ENCODE measurements around the gene CASP10.
A peak's percentile ranks its signal among the peaks of the same experiment; 100 is the strongest.

CASP10 gene

DNA sequence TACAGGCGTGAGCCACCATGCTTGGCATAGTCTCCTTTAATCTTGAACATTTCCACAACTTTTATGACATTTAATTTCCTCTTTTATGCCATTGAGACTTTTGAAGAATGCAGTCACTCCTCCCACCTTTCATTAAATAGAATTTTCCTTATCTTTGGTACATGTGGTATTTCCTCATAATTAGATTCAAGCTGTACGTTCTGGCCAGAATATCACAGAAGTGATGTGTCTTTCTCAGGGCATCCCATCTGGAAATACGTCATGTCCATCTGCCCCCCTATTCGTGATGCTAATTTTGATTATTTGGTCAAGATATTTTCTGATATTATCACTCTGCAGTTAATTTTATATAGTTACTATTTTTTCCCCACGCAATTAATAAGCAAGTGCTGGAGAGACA, 16.9 kb downstream of the CASP10 start:
- no peaks in the 10 kb centered on the region for H3K9me3 Mint-ChIP-seq
- H3K36me3 Mint-ChIP-seq (ENCODE audit: low read depth): peaks cover 39% of the 10 kb centered on the region
- H3K27me3 Mint-ChIP-seq (ENCODE audit: low read depth): no peaks in the 10 kb centered on the region
- no peak overlapping the region for H3K27ac Mint-ChIP-seq
- H3K4me1 Mint-ChIP-seq (ENCODE audit: low read depth): peaks cover 22% of the 10 kb centered on the region
- H3K4me3 Mint-ChIP-seq: no peak overlapping the region

GRCh38 chr2:201200345-201200744, 17.4 kb downstream of the CASP10 start:
- Mint-ChIP-seq H3K27me3 (ENCODE audit: low read depth) (no peaks in the 10 kb centered on the region), H3K4me3 (no peak overlapping the region), H3K27ac (no peak overlapping the region), H3K36me3 (ENCODE audit: low read depth) (peaks cover 37% of the 10 kb centered on the region), H3K4me1 (ENCODE audit: low read depth) (peaks cover 23% of the 10 kb centered on the region), H3K9me3 (no peaks in the 10 kb centered on the region)

DNA sequence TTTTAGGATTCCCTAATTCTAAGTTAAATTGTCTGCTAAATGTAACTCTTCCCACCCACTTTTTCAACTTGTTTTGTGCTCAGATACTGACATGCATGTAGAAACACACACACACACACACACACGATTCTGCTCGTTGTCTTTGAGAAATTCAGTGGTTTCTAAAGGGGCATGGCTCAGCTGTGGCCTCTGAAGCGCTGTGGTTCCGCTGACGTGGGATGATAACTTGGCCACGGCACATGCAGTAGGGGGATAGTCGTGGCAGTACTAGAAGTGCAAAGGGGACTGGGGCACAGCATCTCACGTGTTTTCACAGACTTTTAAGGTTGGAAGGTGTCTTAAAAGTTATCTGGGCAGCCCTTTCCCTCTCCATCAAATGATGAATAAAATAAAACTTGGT, 18.4 kb downstream of the CASP10 start:
- Mint-ChIP-seq H3K36me3 (ENCODE audit: low read depth) (peaks cover 32% of the 10 kb centered on the region), H3K9me3 (no peaks in the 10 kb centered on the region), H3K27ac (no peak overlapping the region), H3K4me3 (no peak overlapping the region), H3K27me3 (ENCODE audit: low read depth) (no peaks in the 10 kb centered on the region), H3K4me1 (ENCODE audit: low read depth) (peaks cover 22% of the 10 kb centered on the region)

- Mint-ChIP-seq H3K27ac (no peak overlapping the region), H3K27me3 (ENCODE audit: low read depth) (no peaks in the 10 kb centered on the region), H3K9me3 (no peaks in the 10 kb centered on the region), H3K4me1 (ENCODE audit: low read depth) (peaks cover 17% of the 10 kb centered on the region), H3K4me3 (no peak overlapping the region), H3K36me3 (ENCODE audit: low read depth) (peaks cover 33% of the 10 kb centered on the region)
Measured at GRCh38 chr2:201203916-201204654, 21.1 kb downstream of the CASP10 start.

GRCh38 chr2:201204655-201205514, 21.9 kb downstream of the CASP10 start:
- Mint-ChIP-seq H3K4me1 (ENCODE audit: low read depth) (peaks cover 17% of the 10 kb centered on the region), H3K4me3 (no peak overlapping the region), H3K9me3 (no peaks in the 10 kb centered on the region), H3K36me3 (ENCODE audit: low read depth) (peaks cover 38% of the 10 kb centered on the region), H3K27me3 (ENCODE audit: low read depth) (no peaks in the 10 kb centered on the region), H3K27ac (no peak overlapping the region)

GRCh38 chr2:201205515-201205849, 22.5 kb downstream of the CASP10 start:
- H3K27ac Mint-ChIP-seq: no peak overlapping the region
- peaks cover 17% of the 10 kb centered on the region for H3K4me1 Mint-ChIP-seq (ENCODE audit: low read depth)
- no peaks in the 10 kb centered on the region for H3K9me3 Mint-ChIP-seq
- H3K36me3 Mint-ChIP-seq (ENCODE audit: low read depth): peaks cover 39% of the 10 kb centered on the region
- H3K27me3 Mint-ChIP-seq (ENCODE audit: low read depth): no peaks in the 10 kb centered on the region
- H3K4me3 Mint-ChIP-seq: no peak overlapping the region

DNA sequence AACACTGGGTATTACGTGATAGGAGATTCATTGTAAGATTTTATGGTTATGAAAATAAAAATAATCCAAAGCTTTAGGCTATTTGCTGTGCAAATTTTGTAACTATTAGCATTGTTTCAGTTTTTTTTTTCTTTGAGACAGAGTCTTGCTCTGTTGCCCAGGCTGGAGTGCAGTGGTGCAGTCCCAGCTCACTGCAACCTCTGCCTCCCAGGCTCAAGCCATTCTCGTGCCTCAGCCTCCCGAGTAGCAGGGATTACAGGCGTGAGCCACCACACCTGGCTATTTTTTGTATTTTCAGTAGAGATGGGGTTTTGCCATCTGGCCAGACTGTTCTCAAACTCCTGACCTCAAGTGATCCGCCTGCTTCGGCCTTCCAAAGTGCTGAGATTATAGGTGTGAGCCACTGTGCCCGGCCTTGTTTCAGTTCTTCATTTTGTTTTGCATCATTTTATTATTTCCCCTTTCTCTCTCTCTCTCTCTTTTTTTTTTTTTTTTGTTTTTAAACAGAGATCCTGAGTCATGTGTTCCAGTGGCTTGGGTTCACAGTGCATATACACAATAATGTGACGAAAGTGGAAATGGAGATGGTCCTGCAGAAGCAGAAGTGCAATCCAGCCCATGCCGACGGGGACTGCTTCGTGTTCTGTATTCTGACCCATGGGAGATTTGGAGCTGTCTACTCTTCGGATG, 25.8 kb downstream of the CASP10 start:
- Mint-ChIP-seq H3K4me3 (no peak overlapping the region), H3K27ac (no peak overlapping the region), H3K36me3 (ENCODE audit: low read depth) (peaks cover 42% of the 10 kb centered on the region), H3K4me1 (ENCODE audit: low read depth) (peaks cover 16% of the 10 kb centered on the region), H3K9me3 (no peaks in the 10 kb centered on the region), H3K27me3 (ENCODE audit: low read depth) (no peaks in the 10 kb centered on the region)

DNA sequence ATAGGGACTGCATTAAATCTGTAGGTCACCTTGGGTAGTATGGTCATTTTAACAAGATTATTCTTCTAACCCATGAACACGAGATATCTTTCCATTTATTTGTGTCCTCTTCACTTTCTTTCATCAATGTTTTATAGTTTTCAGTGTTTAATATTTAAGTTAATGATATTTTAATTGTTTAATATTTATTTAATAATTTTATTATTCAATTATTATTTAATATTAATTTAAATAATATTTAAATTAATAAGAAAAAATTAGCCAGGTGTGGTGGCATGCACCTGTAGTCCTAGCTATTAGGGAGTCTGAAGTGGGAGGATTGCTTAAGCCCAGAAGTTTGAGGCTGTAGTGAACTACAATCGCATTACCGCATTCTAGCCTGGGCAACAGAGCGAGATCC, 33.0 kb downstream of the CASP10 start:
- Mint-ChIP-seq H3K36me3 (ENCODE audit: low read depth) (peaks cover 38% of the 10 kb centered on the region), H3K27ac (no peak overlapping the region), H3K9me3 (no peaks in the 10 kb centered on the region), H3K4me1 (ENCODE audit: low read depth) (peaks cover 37% of the 10 kb centered on the region), H3K27me3 (ENCODE audit: low read depth) (no peaks in the 10 kb centered on the region), H3K4me3 (no peak overlapping the region)

DNA sequence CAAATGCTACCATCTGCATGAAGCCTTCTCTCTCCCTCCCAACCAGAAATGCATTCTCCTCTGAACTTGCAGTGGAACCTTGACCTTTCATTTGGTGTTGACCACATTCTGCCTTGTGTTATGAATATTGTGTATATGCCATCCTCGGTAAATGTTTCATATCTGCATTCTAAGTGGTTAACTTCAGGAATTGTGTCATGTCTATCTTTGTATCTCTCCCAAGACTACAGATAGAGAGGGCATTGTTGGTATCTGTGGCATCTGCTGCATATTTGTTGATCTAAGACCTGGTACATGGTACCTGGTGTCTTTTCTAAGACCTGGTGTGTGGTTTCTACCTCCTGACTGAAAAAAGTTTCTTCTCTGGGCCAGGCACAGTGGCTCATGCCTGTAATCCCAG, 34.0 kb downstream of the CASP10 start:
- Mint-ChIP-seq H3K4me1 (ENCODE audit: low read depth) (peaks cover 31% of the 10 kb centered on the region), H3K9me3 (no peaks in the 10 kb centered on the region), H3K27me3 (ENCODE audit: low read depth) (no peaks in the 10 kb centered on the region), H3K27ac (no peak overlapping the region), H3K4me3 (no peak overlapping the region), H3K36me3 (ENCODE audit: low read depth) (peaks cover 33% of the 10 kb centered on the region)

GRCh38 chr2:201218780-201219179, 35.8 kb downstream of the CASP10 start:
- Mint-ChIP-seq H3K4me3 (no peak overlapping the region), H3K9me3 (no peaks in the 10 kb centered on the region), H3K36me3 (ENCODE audit: low read depth) (peaks cover 40% of the 10 kb centered on the region), H3K27me3 (ENCODE audit: low read depth) (no peaks in the 10 kb centered on the region), H3K27ac (no peak overlapping the region), H3K4me1 (ENCODE audit: low read depth) (peaks cover 40% of the 10 kb centered on the region)

DNA sequence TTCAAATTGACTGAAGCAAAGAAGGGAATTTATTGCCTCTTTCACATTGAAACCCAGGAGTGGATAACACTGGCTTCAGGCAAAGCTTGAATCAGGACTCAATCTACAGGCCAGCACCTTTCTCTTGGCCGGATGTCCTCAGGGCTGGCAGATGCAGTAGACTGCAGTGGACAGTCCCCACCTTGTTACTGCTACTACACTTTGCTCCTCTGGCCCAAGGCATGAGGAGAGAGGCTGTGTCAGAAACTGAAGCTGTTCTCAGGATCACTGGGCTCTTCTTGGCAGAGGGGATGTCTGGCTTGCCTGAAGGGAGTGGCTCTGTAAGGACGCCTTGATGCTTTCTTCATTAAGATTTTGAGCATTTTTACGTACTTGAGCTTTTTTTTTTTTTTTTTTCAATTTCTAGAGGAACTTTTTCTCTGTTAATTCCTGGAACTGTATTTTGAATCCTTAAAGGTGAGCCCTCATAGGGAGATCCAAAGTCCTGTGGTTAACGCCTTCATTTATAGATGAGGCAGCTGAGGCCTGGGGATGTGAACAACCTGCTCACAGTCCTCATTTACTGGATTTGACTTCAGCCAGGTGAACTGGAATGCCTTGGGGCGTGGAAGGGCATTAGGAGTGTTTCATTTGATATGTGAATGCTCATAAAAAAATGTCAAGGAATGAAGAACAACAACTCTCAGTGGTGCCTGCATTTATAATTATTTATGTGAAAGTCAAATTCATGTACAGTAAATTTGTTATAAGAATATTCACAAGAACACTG, 36.6 kb downstream of the CASP10 start:
- H3K4me1 Mint-ChIP-seq (ENCODE audit: low read depth): peaks cover 38% of the 10 kb centered on the region
- no peaks in the 10 kb centered on the region for H3K9me3 Mint-ChIP-seq
- peaks cover 40% of the 10 kb centered on the region for H3K36me3 Mint-ChIP-seq (ENCODE audit: low read depth)
- no peak overlapping the region for H3K4me3 Mint-ChIP-seq
- no peak overlapping the region for H3K27ac Mint-ChIP-seq
- no peaks in the 10 kb centered on the region for H3K27me3 Mint-ChIP-seq (ENCODE audit: low read depth)

GRCh38 chr2:201220102-201220570, 37.2 kb downstream of the CASP10 start:
- no peak overlapping the region for H3K4me3 Mint-ChIP-seq
- no peak overlapping the region for H3K27ac Mint-ChIP-seq
- H3K36me3 Mint-ChIP-seq (ENCODE audit: low read depth): peaks cover 42% of the 10 kb centered on the region
- H3K27me3 Mint-ChIP-seq (ENCODE audit: low read depth): no peaks in the 10 kb centered on the region
- no peaks in the 10 kb centered on the region for H3K9me3 Mint-ChIP-seq
- H3K4me1 Mint-ChIP-seq (ENCODE audit: low read depth): peaks cover 40% of the 10 kb centered on the region

- no peaks in the 10 kb centered on the region for H3K9me3 Mint-ChIP-seq
- peaks cover 42% of the 10 kb centered on the region for H3K4me1 Mint-ChIP-seq (ENCODE audit: low read depth)
- H3K4me3 Mint-ChIP-seq: peak overlapping the region; percentile 23
- peak overlapping the region; percentile 75 for H3K27ac Mint-ChIP-seq
- H3K36me3 Mint-ChIP-seq (ENCODE audit: low read depth): peaks cover 28% of the 10 kb centered on the region
- H3K27me3 Mint-ChIP-seq (ENCODE audit: low read depth): no peaks in the 10 kb centered on the region
Measured at GRCh38 chr2:201223089-201224073, 40.4 kb downstream of the CASP10 start.
